ENCODE results near the gene CACNB2.

The CACNB2 gene

DNA sequence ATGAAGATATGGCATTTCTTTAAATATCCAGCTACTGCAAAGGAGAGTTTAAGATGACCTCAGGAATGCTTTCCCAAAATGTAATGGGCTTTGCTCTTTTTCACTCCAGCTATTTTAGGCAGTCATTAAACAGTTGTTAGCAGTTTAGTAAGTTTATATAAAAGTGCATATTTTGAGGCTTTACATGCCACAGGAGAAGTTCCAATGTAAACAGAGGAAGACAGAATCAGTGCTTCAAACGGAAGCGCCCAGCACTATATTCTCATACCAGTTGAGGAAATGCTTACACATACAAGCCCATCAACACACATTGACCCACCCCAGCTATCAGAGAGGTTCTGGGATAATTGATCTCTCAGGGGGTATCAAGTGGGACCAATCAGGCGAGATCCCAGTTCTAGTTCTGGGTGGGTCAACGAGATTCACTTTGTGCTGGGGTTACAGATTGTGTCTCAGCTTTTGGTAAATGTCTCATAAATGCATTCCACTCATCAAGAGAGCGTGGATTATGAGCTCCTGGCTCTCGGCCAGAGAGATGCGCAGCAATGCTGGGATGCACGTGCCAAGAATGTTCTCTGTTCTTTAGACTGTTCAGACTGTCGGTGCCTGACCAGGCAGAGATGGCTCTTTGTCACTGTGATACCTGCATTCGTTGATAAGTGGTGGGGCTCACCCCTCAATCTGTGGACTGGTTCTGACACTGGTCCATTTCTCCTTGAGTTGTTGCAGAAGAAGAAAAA, 55.0 kb downstream of the CACNB2 start:
- DNase-seq (ENCODE audit: low read depth): no peak
- TF ChIP-seq, protein P1, sequence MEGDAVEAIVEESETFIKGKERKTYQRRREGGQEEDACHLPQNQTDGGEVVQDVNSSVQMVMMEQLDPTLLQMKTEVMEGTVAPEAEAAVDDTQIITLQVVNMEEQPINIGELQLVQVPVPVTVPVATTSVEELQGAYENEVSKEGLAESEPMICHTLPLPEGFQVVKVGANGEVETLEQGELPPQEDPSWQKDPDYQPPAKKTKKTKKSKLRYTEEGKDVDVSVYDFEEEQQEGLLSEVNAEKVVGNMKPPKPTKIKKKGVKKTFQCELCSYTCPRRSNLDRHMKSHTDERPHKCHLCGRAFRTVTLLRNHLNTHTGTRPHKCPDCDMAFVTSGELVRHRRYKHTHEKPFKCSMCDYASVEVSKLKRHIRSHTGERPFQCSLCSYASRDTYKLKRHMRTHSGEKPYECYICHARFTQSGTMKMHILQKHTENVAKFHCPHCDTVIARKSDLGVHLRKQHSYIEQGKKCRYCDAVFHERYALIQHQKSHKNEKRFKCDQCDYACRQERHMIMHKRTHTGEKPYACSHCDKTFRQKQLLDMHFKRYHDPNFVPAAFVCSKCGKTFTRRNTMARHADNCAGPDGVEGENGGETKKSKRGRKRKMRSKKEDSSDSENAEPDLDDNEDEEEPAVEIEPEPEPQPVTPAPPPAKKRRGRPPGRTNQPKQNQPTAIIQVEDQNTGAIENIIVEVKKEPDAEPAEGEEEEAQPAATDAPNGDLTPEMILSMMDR (IDR thresholded peaks at IDR 0.05; ENCODE audit: insufficient read depth, low read depth, low read length, missing control alignments): no peak
- no peak overlapping the region for H3K4me3 ChIP-seq (ENCODE audit: low read length)

DNA sequence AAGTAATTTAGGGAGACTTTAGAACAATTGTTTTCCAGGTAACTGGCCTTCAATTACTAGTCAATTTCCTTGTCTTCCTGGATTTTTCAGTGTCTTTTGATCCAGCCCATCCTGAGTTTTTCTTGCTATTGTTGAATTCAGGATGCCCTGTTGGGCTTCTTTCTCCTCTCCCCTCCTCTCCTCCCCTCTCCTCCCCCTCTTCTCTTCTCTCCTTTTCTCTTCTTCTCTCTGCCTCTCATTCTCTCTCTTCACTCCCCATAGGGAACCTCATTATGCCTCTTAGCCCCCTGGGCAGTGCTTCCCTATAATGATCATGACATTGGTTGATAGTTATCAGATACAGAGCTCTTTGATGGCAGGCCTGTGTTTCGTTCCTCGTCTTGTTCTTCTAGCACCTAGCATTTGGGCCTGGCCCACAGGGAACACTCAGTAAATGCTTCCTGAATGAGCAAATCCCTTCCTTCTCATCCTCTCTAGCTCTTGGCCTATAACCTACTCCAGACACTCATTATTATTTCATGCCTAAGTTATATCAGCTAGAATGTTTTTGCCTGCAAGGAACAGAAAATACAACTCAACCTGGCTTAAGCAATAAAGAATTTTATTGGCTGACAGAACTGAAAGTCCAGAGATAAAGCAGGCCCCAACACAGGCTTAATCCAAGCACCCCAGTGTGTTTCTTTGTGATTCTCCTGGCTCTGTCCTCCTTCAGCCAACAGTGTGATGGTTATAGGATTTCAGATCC, 56.8 kb downstream of the CACNB2 start:
- TF ChIP-seq, protein P1 (IDR thresholded peaks at IDR 0.05; ENCODE audit: insufficient read depth, low read depth, low read length, missing control alignments): no peak
- no peak for DNase-seq (ENCODE audit: low read depth)
- no peak overlapping the region for H3K4me3 ChIP-seq (ENCODE audit: low read length)

DNA sequence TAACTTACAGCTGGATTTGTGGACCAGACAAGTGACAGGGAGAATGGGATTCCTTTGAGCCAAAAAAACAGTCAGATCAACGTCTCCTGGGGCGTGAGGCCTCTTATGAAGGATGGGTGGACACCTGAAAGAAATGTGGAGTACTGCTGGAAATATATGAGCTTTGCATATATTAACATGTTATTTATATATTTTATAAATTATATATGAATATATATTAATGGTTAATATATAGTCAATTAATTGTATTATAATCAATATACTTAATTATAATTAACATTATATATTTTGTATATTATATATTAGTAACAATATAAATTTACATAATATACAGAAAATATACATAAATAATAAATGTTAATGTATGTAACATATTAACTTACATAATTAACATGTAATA, 57.5 kb downstream of the CACNB2 start:
- DNase-seq (ENCODE audit: low read depth): no peak
- TF ChIP-seq, protein P1 (IDR thresholded peaks at IDR 0.05; ENCODE audit: insufficient read depth, low read depth, low read length, missing control alignments): no peak
- no peak overlapping the region for H3K4me3 ChIP-seq (ENCODE audit: low read length)

DNA sequence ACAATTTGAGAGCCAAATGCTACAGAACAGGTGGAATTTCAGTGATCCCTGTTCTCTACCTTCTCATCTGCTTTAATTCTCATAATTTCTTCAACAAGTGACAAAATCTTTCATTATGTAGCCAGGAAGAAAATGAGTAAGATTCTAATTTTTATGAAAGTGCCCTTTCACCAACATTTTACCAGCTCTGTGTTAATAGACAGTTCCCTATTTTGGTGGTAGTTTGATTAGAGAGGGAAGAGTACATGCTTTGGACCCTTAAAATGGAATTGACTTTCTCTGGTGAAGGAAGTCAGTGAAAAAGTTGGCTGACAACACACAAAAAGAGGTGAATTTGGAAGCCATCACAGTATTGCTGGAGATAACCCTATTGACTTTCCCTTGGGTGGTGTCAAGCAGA, 61.7 kb downstream of the CACNB2 start:
- H3K4me3 ChIP-seq (ENCODE audit: low read length): no peak overlapping the region
- TF ChIP-seq, protein P1 (IDR thresholded peaks at IDR 0.05; ENCODE audit: insufficient read depth, low read depth, low read length, missing control alignments): no peak

DNA sequence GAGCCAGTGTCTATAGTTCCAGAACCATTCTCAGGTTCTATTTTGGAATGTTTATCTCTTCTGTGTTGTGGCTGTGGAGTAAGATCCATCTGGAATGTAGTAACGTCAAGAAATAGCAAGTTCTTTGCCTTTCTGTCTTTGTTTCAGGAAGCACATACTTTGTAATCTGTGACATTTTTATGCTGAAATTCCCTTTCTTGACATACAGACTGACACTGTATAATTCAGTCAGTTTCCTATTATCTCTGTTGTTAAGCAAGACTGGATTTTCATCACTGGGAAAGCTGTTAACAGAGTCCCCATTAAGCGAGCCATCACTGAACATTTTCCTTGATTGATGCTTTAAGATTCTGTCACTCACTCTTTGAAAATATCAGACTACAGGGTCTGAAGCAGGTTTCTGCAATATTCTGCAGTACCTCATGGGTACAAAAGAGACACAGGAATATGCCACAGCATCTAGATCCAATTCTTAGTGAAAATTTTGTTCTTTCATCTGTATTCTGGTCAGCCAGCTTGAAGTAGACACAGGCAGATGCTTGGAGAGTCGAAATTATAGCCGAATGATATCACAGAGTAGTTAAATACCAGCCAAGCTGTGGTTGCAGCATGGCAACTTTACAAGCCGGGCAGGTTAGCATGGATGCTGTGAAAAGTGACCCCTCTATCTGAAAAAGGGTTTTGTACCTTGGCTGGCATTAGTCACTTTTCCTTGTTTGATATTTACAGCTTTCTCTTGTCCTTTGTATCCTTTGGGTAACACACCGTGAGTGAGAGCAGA, 62.6 kb downstream of the CACNB2 start:
- DNase-seq (ENCODE audit: low read depth): no peak
- no peak overlapping the region for H3K4me3 ChIP-seq (ENCODE audit: low read length)
- TF ChIP-seq, protein P1 (IDR thresholded peaks at IDR 0.05; ENCODE audit: insufficient read depth, low read depth, low read length, missing control alignments): no peak

More for the DNA sequence above, 61.7 kb downstream of the CACNB2 start:
- no peak for DNase-seq (ENCODE audit: low read depth)

DNA sequence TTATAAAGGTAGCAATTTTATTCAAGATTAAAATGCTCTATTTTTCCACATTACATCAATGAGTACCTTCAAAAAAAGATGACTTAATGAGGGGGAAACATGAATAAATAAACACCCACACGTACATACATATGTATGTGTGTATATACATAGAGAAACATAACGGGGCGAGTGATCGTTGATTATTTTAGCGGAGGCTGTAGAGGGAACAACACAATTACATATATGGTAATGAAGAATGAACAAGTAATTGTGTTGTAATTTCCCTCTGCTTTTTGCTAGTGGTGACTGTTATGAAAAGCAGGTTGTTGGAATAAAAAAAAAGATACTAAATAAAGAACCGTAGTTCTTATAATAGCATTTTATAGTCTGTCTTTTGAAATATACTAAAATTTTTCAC, 63.2 kb downstream of the CACNB2 start:
- DNase-seq (ENCODE audit: low read depth): no peak
- TF ChIP-seq, protein P1 (IDR thresholded peaks at IDR 0.05; ENCODE audit: insufficient read depth, low read depth, low read length, missing control alignments): no peak
- no peak overlapping the region for H3K4me3 ChIP-seq (ENCODE audit: low read length)

Measured in epithelial cell of esophagus (primary cell).